ENCODE measurements around the gene FLNB. TPM values are rescaled to one million over a fixed set of nuclear protein-coding genes. Genes with fewer than 3 reads are reported as not detected.

Gene FLNB
- total RNA-seq, 3 donors from 2014 or later (not counting 1 experiment from before 2014, with no cell fraction given): 24.6 to 30.8 (median 26.6) TPM

DNA sequence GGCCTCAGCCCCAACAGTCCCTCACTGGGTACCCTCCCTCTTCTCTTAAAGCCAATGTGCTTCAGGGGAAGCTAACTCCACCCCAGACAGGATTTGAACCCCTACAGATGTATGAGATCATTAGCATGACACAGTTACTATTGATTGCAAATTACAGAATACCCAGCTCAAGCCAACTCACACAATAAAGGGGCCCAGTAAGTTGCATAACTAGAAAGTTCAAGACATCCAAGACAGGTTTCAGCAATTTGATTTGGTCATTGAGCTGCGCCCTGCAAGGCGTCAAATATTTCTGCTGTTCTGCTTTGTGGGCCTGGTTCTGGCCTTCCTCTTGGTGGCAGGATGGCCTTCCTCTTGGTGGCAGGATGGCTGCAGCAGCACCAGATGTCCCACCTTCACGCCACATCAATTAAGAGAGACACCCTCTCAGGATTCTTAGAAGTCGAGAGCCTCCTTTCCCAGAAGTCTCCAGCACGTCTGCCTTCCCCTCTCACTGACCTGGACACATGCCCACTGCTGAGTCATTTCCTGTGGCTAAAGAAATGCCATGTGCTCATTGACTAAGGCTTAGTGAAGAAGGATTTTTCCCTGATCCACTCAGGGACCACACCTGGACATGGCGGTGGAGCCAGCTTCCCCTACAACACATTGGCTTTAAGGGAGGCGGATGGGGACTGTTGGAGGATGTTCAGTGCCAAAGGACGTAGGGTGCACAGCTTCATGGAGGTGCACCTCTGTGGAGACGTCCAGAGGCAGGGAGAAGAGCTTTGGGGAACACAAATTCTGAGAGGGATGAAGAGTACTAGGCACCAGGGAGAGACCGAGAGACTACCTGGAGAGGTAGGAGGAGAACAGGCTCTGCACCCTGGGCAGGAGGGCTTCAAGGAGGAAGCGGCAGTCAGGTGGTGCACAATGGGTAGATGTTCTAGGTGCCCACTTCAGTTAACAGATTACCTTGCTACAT, 153.5 kb downstream of the FLNB start:
- H3K27ac Mint-ChIP-seq: no peak overlapping the region
- H3K36me3 Mint-ChIP-seq: no peaks in the 10 kb centered on the region
- DNase-seq (no peak), ATAC-seq (no peak)
- Histone ChIP-seq H3K27me3 (ENCODE audit: control insufficient read depth, insufficient read depth, low read length) (no peaks in the 10 kb centered on the region), H3K4me1 (ENCODE audit: control insufficient read depth, insufficient read depth, low read length) (no peaks in the 10 kb centered on the region), H3K9me3 (ENCODE audit: control insufficient read depth, insufficient read depth, low read length) (no peaks in the 10 kb centered on the region), H3K4me3 (ENCODE audit: low read length) (no peak overlapping the region), H3K36me3 (ENCODE audit: control insufficient read depth, insufficient read depth, low read length) (peaks cover 9% of the 10 kb centered on the region), H3K27ac (ENCODE audit: low read length) (no peak overlapping the region)
- intact Hi-C loops (cut with micrococcal nuclease): no loop called here
- TF ChIP-seq, protein P1, sequence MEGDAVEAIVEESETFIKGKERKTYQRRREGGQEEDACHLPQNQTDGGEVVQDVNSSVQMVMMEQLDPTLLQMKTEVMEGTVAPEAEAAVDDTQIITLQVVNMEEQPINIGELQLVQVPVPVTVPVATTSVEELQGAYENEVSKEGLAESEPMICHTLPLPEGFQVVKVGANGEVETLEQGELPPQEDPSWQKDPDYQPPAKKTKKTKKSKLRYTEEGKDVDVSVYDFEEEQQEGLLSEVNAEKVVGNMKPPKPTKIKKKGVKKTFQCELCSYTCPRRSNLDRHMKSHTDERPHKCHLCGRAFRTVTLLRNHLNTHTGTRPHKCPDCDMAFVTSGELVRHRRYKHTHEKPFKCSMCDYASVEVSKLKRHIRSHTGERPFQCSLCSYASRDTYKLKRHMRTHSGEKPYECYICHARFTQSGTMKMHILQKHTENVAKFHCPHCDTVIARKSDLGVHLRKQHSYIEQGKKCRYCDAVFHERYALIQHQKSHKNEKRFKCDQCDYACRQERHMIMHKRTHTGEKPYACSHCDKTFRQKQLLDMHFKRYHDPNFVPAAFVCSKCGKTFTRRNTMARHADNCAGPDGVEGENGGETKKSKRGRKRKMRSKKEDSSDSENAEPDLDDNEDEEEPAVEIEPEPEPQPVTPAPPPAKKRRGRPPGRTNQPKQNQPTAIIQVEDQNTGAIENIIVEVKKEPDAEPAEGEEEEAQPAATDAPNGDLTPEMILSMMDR (IDR thresholded peaks at IDR 0.05): no peak
- peaks cover 0 to 4% of the 10 kb centered on the region in 2 donors for H3K4me1 Mint-ChIP-seq
- H3K4me3 Mint-ChIP-seq: no peak overlapping the region
- no peaks in the 10 kb centered on the region for H3K9me3 Mint-ChIP-seq
- H3K27me3 Mint-ChIP-seq (ENCODE audit: low read depth in 2 of 2): no peaks in the 10 kb centered on the region
- WGBS (ENCODE audit: insufficient coverage): 90% methylated on average over 11 of the region's 11 CpGs

DNA sequence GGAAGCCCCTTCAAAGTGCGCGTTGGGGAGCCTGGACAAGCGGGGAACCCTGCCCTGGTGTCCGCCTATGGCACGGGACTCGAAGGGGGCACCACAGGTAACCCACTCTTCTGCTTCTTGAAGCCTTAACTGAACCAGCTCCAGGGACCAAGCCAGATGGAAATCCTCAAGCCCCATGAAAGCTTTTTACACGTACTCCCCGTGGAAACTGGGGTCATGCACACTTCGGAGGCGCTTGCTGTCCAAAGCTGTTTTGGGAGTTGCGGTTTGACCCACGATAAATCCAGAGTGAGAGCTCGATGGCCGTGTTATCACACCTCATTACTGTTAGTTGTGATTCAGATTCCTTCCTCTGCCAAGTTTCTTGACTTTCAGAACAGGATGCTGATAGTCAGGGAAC, 155.0 kb downstream of the FLNB start:
- H3K36me3 Mint-ChIP-seq: no peaks in the 10 kb centered on the region

GRCh38 chr3:58164199-58164879, 156.1 kb downstream of the FLNB start:
- Mint-ChIP-seq H3K27me3 (ENCODE audit: low read depth in 2 of 2) (no peaks in the 10 kb centered on the region), H3K9me3 (no peaks in the 10 kb centered on the region), H3K4me1 (peaks cover 0 to 4% of the 10 kb centered on the region in 2 donors), H3K27ac (no peak overlapping the region), H3K4me3 (no peak overlapping the region), H3K36me3 (no peaks in the 10 kb centered on the region)
- TF ChIP-seq, protein P1 (IDR thresholded peaks at IDR 0.05): no peak
- H3K9me3 ChIP-seq (ENCODE audit: control insufficient read depth, insufficient read depth, low read length): no peaks in the 10 kb centered on the region
- 91% methylated on average over 12 of the region's 12 CpGs for WGBS (ENCODE audit: insufficient coverage)
- H3K4me1 ChIP-seq (ENCODE audit: control insufficient read depth, insufficient read depth, low read length): no peaks in the 10 kb centered on the region
- no peaks in the 10 kb centered on the region for H3K27me3 ChIP-seq (ENCODE audit: control insufficient read depth, insufficient read depth, low read length)
- no peak overlapping the region for H3K27ac ChIP-seq (ENCODE audit: low read length)
- peak in 1 of 3 donors; percentile 19 for ATAC-seq
- no peak for DNase-seq
- H3K4me3 ChIP-seq (ENCODE audit: low read length): no peak overlapping the region
- peaks cover 9% of the 10 kb centered on the region for H3K36me3 ChIP-seq (ENCODE audit: control insufficient read depth, insufficient read depth, low read length)
- intact Hi-C loops (cut with micrococcal nuclease): no loop called here

More for the DNA sequence above, 155.0 kb downstream of the FLNB start:
- Mint-ChIP-seq H3K4me3 (no peak overlapping the region), H3K4me1 (peaks cover 0 to 4% of the 10 kb centered on the region in 2 donors), H3K27ac (no peak overlapping the region), H3K9me3 (no peaks in the 10 kb centered on the region), H3K27me3 (ENCODE audit: low read depth in 2 of 2) (no peaks in the 10 kb centered on the region)
- DNase-seq: no peak
- Histone ChIP-seq H3K27ac (ENCODE audit: low read length) (no peak overlapping the region), H3K27me3 (ENCODE audit: control insufficient read depth, insufficient read depth, low read length) (no peaks in the 10 kb centered on the region), H3K4me3 (ENCODE audit: low read length) (no peak overlapping the region), H3K9me3 (ENCODE audit: control insufficient read depth, insufficient read depth, low read length) (no peaks in the 10 kb centered on the region), H3K4me1 (ENCODE audit: control insufficient read depth, insufficient read depth, low read length) (no peaks in the 10 kb centered on the region), H3K36me3 (ENCODE audit: control insufficient read depth, insufficient read depth, low read length) (peaks cover 9% of the 10 kb centered on the region)
- TF ChIP-seq, protein P1 (IDR thresholded peaks at IDR 0.05): no peak
- WGBS (ENCODE audit: insufficient coverage): 96% methylated on average over 14 of the region's 14 CpGs
- ATAC-seq: no peak
- intact Hi-C loops (cut with micrococcal nuclease): no loop called here
